HG02571 (cell line): ENCODE measurements around the gene PRR33.

Source experiments
- ATAC-seq: cut with Tn5 transposase; IDR thresholded peaks from one replicate; pipeline ENCODE4 v1.9.1; 2021; ENCODE audit warnings: mild to moderate bottlenecking, moderate library complexity; ENCODE audit not compliant: unreplicated experiment

PRR33 gene

GRCh38 chr11:1866776-1867175 is 24.9 kb downstream of the PRR33 start:
- ATAC-seq, result no peak

GRCh38 chr11:1866226-1866625 is 25.5 kb downstream of the PRR33 start:
- ATAC-seq, result no peak

GRCh38 chr11:1864831-1865665 is 26.6 kb downstream of the PRR33 start:
- ATAC-seq, result no peak

- no peak for ATAC-seq
These were observed 27.5 kb downstream of the PRR33 start for GRCh38 chr11:1864231-1864630.

GRCh38 chr11:1863352-1864216 is 28.1 kb downstream of the PRR33 start:
- ATAC-seq, result no peak

- ATAC-seq, result no peak
These were observed 28.9 kb downstream of the PRR33 start for GRCh38 chr11:1862588-1863351.

GRCh38 chr11:1861435-1862411 is 30.0 kb downstream of the PRR33 start:
- no peak for ATAC-seq

- ATAC-seq, result no peak
These were observed 31.6 kb downstream of the PRR33 start for GRCh38 chr11:1860108-1860507.

- ATAC-seq, result no peak
These were observed 32.7 kb downstream of the PRR33 start for GRCh38 chr11:1859004-1859403.

GRCh38 chr11:1858576-1858975 is 33.1 kb downstream of the PRR33 start:
- ATAC-seq, result no peak

- ATAC-seq, result no peak
These were observed 33.5 kb downstream of the PRR33 start for GRCh38 chr11:1858154-1858553.

GRCh38 chr11:1857064-1857463 is 34.6 kb downstream of the PRR33 start:
- ATAC-seq, result no peak

GRCh38 chr11:1856306-1857005 is 35.2 kb downstream of the PRR33 start:
- ATAC-seq, result no peak

GRCh38 chr11:1855886-1856265 is 35.8 kb downstream of the PRR33 start:
- ATAC-seq, result no peak

- ATAC-seq, result peak; percentile 27
These were observed 36.5 kb downstream of the PRR33 start for GRCh38 chr11:1854949-1855885.

- ATAC-seq, result peak; percentile 31
These were observed 37.4 kb downstream of the PRR33 start for GRCh38 chr11:1854132-1854948.

- ATAC-seq, result no peak
These were observed 38.1 kb downstream of the PRR33 start for GRCh38 chr11:1853376-1854131.
